ENCODE data around the gene ATP5F1C. TPM values are rescaled to one million over a fixed set of nuclear protein-coding genes. Genes with fewer than 3 reads are reported as not detected.
A peak's percentile ranks its signal among the peaks of the same experiment; 100 is the strongest.

The ATP5F1C gene
- total and polyA plus RNA-seq, 4 donors = 133 to 262 (median 205) TPM

DNA sequence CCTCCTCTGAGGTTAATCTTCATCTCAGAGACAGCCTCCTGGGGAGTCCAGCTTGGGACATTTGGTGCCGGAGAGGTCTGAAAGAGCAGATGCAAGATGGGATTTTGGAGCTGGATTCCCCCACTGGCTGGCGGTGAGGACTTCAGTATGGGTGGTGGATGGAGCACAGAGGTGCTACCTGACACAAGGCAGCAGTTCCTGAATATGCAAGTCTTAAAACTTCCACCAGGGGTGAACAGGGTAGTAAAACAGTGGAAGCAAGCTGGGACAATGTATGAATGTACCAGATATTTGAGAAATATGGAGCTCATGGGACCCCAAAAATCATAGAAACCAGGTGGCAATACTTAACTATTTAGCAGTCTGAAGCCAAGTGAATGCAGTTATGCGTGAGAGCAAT, 25.5 kb downstream of the ATP5F1C start (continued):
- TF ChIP-seq, protein P1, sequence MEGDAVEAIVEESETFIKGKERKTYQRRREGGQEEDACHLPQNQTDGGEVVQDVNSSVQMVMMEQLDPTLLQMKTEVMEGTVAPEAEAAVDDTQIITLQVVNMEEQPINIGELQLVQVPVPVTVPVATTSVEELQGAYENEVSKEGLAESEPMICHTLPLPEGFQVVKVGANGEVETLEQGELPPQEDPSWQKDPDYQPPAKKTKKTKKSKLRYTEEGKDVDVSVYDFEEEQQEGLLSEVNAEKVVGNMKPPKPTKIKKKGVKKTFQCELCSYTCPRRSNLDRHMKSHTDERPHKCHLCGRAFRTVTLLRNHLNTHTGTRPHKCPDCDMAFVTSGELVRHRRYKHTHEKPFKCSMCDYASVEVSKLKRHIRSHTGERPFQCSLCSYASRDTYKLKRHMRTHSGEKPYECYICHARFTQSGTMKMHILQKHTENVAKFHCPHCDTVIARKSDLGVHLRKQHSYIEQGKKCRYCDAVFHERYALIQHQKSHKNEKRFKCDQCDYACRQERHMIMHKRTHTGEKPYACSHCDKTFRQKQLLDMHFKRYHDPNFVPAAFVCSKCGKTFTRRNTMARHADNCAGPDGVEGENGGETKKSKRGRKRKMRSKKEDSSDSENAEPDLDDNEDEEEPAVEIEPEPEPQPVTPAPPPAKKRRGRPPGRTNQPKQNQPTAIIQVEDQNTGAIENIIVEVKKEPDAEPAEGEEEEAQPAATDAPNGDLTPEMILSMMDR (IDR thresholded peaks at IDR 0.05; ENCODE audit: low read depth, low read length, missing input control) = no peak
- no peak for TF ChIP-seq FOXA2 (IDR thresholded peaks at IDR 0.05)
- no peak for TF ChIP-seq SP1 (IDR thresholded peaks at IDR 0.05)
- TF ChIP-seq, protein P2, sequence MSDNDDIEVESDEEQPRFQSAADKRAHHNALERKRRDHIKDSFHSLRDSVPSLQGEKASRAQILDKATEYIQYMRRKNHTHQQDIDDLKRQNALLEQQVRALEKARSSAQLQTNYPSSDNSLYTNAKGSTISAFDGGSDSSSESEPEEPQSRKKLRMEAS (IDR thresholded peaks at IDR 0.05) = no peak
- no peak for TF ChIP-seq NR2F2 (IDR thresholded peaks at IDR 0.05)
- TF ChIP-seq RAD21 (IDR thresholded peaks at IDR 0.05) = no peak

DNA sequence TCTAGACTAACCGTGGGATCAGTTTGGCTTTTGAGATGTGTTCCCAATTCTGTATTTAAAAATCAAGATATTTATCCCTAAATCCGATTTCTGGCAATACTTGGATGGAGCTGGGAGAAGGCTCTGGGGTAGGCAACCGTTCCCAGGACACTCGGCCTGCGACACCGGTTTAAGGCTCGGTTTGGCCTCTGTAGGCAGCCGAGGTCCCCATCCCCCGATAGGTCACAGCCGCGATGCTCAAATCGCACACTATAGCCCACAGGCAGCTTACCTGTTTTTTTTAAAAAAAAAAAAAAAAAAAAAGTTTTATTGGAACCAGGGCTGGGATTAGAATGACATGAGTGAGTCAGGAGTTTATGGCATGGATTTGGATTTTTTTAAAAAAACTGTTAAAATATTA, 29.6 kb downstream of the ATP5F1C start:
- WGBS = 18% methylated on average over 12 of the region's 12 CpGs
- Histone ChIP-seq H3K4me3 (ENCODE audit: low read depth in 1 of 3, low read length in 3 of 3) (peak overlapping the region; percentile 83 to 98 (median 93)), H3K4me1 (ENCODE audit: control insufficient read depth in 4 of 4, insufficient read depth in 4 of 4, low read length in 3 of 4) (peaks cover 5 to 22% (median 14%) of the 10 kb centered on the region in 4 donors), H3K9me3 (ENCODE audit: control insufficient read depth in 4 of 4, low read length in 3 of 4) (no peaks in the 10 kb centered on the region), H3K27me3 (ENCODE audit: control insufficient read depth in 4 of 4, insufficient read depth in 4 of 4, low read length in 3 of 4) (no peaks in the 10 kb centered on the region), H3K27ac (ENCODE audit: low read depth in 1 of 2, low read length in 2 of 2) (no peak overlapping the region), H3K9ac (ENCODE audit: low read depth in 1 of 2, low read length in 2 of 2) (no peak overlapping the region), H3K36me3 (ENCODE audit: control insufficient read depth in 4 of 4, insufficient read depth in 3 of 4, low read depth in 1 of 4, low read length in 3 of 4) (no peaks in the 10 kb centered on the region)
- no peak for TF ChIP-seq FOXA2 (IDR thresholded peaks at IDR 0.05)
- TF ChIP-seq, protein P3, sequence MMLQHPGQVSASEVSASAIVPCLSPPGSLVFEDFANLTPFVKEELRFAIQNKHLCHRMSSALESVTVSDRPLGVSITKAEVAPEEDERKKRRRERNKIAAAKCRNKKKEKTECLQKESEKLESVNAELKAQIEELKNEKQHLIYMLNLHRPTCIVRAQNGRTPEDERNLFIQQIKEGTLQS (IDR thresholded peaks at IDR 0.05) = no peak
- TF ChIP-seq TAF1 (conservative IDR thresholded peaks at IDR 0.05) = no peak
- no peak for TF ChIP-seq GABPA (IDR thresholded peaks at IDR 0.05 in 1 of 2, conservative IDR thresholded peaks at IDR 0.05 in 1 of 2)
- no peak for TF ChIP-seq RAD21 (IDR thresholded peaks at IDR 0.05)
- TF ChIP-seq YY1 (IDR thresholded peaks at IDR 0.05) = no peak
- no peak for TF ChIP-seq HNF4G (IDR thresholded peaks at IDR 0.05)
- no peak for TF ChIP-seq NR2F2 (IDR thresholded peaks at IDR 0.05)
- TF ChIP-seq SP1 (IDR thresholded peaks at IDR 0.05) = no peak
- TF ChIP-seq RXRA (IDR thresholded peaks at IDR 0.05) = no peak
- TF ChIP-seq, protein P2 (IDR thresholded peaks at IDR 0.05) = no peak
- TF ChIP-seq EGR1 (IDR thresholded peaks at IDR 0.05; ENCODE audit: low read depth in 2 of 2) = no peak
- TF ChIP-seq, protein P1 (IDR thresholded peaks at IDR 0.05; ENCODE audit: low read depth, low read length, missing input control) = no peak
- TF ChIP-seq REST (IDR thresholded peaks at IDR 0.05) = no peak
- no peak for DNase-seq (ENCODE audit: low spot score)

All from liver (tissue), 9 donors.